Mesendoderm (in vitro differentiated cells): ENCODE results near the gene FKTN.
"Not testable (repeated sequence)": the region's sequence is repeated elsewhere in the genome, so short reads cannot be mapped to it uniquely, and the experiment has no call there.

Experiments
- DNase-seq: peaks from one replicate; pipeline ENCODE4 v3.0.0; 2013
- H2AK5ac ChIP-seq: 2 replicates; pipeline ENCODE4 v1.6.1; 2013; ENCODE audit warnings: low read length, inconsistent platforms
- H2BK120ac ChIP-seq: 2 replicates; pipeline ENCODE4 v1.6.1; 2013; ENCODE audit warnings: low read depth, mild to moderate bottlenecking, low read length, moderate library complexity, mixed read lengths
- H2BK15ac ChIP-seq: replicated peaks from 2 replicates; pipeline ENCODE4 v1.6.1; 2013; ENCODE audit warnings: low read depth, mild to moderate bottlenecking, moderate library complexity
- H2BK5ac ChIP-seq: 2 replicates; pipeline ENCODE4 v1.6.1; 2013; ENCODE audit warnings: low read length, inconsistent platforms
- H3K18ac ChIP-seq: 2 replicates; pipeline ENCODE4 v1.6.1; 2013; ENCODE audit warnings: mild to moderate bottlenecking, low read length, mixed read lengths
- H3K23ac ChIP-seq: one replicate; pipeline ENCODE4 v1.6.1; 2013; ENCODE audit warnings: low read length
- H3K27ac ChIP-seq: 2 replicates; pipeline ENCODE4 v1.5.1; 2013; ENCODE audit warnings: low read depth, mild to moderate bottlenecking, inconsistent platforms, low read length, moderate library complexity
- H3K27me3 ChIP-seq: 2 replicates; pipeline ENCODE4 v1.6.1; 2013; ENCODE audit warnings: low read length, control low read depth, mild to moderate bottlenecking, inconsistent platforms; ENCODE audit not compliant: insufficient read depth, poor library complexity
- H3K36me3 ChIP-seq: 2 replicates; pipeline ENCODE4 v1.6.1; 2013; ENCODE audit warnings: low read length, inconsistent platforms; ENCODE audit not compliant: control insufficient read depth, insufficient read depth
- H3K4ac ChIP-seq: one replicate; pipeline ENCODE4 v1.6.1; 2013; ENCODE audit warnings: low read depth, mild to moderate bottlenecking, low read length, moderate library complexity
- H3K4me1 ChIP-seq: 2 replicates; pipeline ENCODE4 v1.6.1; 2013; ENCODE audit warnings: low read depth, low read length, inconsistent platforms; ENCODE audit not compliant: control insufficient read depth
- H3K4me2 ChIP-seq: 2 replicates; pipeline ENCODE4 v1.6.1; 2013; ENCODE audit warnings: low read length
- H3K4me3 ChIP-seq: 2 replicates; pipeline ENCODE4 v1.5.1; 2013; ENCODE audit warnings: mild to moderate bottlenecking, low read length
- H3K56ac ChIP-seq: one replicate; pipeline ENCODE4 v1.6.1; 2013; ENCODE audit warnings: low read length
- H3K79me1 ChIP-seq: 2 replicates; pipeline ENCODE4 v1.6.1; 2013; ENCODE audit warnings: low read length, inconsistent platforms
- H3K79me2 ChIP-seq: 2 replicates; pipeline ENCODE4 v1.6.1; 2013; ENCODE audit warnings: mild to moderate bottlenecking, low read length; ENCODE audit not compliant: control insufficient read depth, insufficient read depth
- H3K9ac ChIP-seq: 2 replicates; pipeline ENCODE4 v1.6.1; 2013; ENCODE audit warnings: low read length, inconsistent platforms
- H4K5ac ChIP-seq: one replicate; pipeline ENCODE4 v1.6.1; 2013; ENCODE audit warnings: low read length
- H4K8ac ChIP-seq: one replicate; pipeline ENCODE4 v1.6.1; 2013; ENCODE audit warnings: low read depth, mild to moderate bottlenecking, control low read depth, low read length, moderate library complexity
- WGBS: extraction: QIAGEN DNeasy Blood & Tissue Kit; methylation state at CpG from one replicate; pipeline ENCODE4 v1.1.7; 2013; ENCODE audit warnings: low lambda C conversion rate, missing lambda C conversion rate; ENCODE audit not compliant: insufficient coverage; ENCODE audit errors: extremely low coverage; 5-methylcytosine and 5-hydroxymethylcytosine counted together

Gene FKTN

GRCh38 chr9:105539452-105539851 lies 18.5 kb upstream of the FKTN start:
- no peak overlapping the region for H4K5ac ChIP-seq
- no peak overlapping the region for H2BK120ac ChIP-seq
- H3K4ac ChIP-seq, result no peak overlapping the region
- H3K18ac ChIP-seq, result no peak overlapping the region
- H3K9ac ChIP-seq, result no peak overlapping the region
- H2BK15ac ChIP-seq, result no peak overlapping the region
- no peak overlapping the region for H3K27ac ChIP-seq
- no peak overlapping the region for H3K23ac ChIP-seq
- no peaks in the 10 kb centered on the region for H3K27me3 ChIP-seq
- H2BK5ac ChIP-seq, result no peak overlapping the region
- no peak overlapping the region for H2AK5ac ChIP-seq
- WGBS, result no CpG with 5 or more reads among the region's 1 CpG
- DNase-seq, result peak; percentile 38
- no peaks in the 10 kb centered on the region for H3K36me3 ChIP-seq
- no peak overlapping the region for H3K4me3 ChIP-seq
- H3K4me2 ChIP-seq, result no peak overlapping the region
- H4K8ac ChIP-seq, result no peak overlapping the region
- H3K4me1 ChIP-seq, result no peaks in the 10 kb centered on the region
- H3K79me2 ChIP-seq, result no peaks in the 10 kb centered on the region
- H3K56ac ChIP-seq, result no peak overlapping the region
- H3K79me1 ChIP-seq, result no peaks in the 10 kb centered on the region

- WGBS, result no CpG with 5 or more reads among the region's 3 CpGs
- no peak overlapping the region for H2AK5ac ChIP-seq
- no peaks in the 10 kb centered on the region for H3K79me2 ChIP-seq
- no peak overlapping the region for H4K8ac ChIP-seq
- H3K9ac ChIP-seq, result no peak overlapping the region
- no peaks in the 10 kb centered on the region for H3K36me3 ChIP-seq
- H4K5ac ChIP-seq, result no peak overlapping the region
- no peak overlapping the region for H2BK120ac ChIP-seq
- H2BK15ac ChIP-seq, result no peak overlapping the region
- H3K4me2 ChIP-seq, result no peak overlapping the region
- no peaks in the 10 kb centered on the region for H3K79me1 ChIP-seq
- no peak overlapping the region for H3K18ac ChIP-seq
- no peak overlapping the region for H3K4ac ChIP-seq
- no peak for DNase-seq
- H3K4me3 ChIP-seq, result no peak overlapping the region
- no peak overlapping the region for H2BK5ac ChIP-seq
- H3K4me1 ChIP-seq, result no peaks in the 10 kb centered on the region
- H3K23ac ChIP-seq, result no peak overlapping the region
- H3K56ac ChIP-seq, result no peak overlapping the region
- H3K27ac ChIP-seq, result no peak overlapping the region
- no peaks in the 10 kb centered on the region for H3K27me3 ChIP-seq
These were observed 16.1 kb upstream of the FKTN start for GRCh38 chr9:105541838-105542237.

GRCh38 chr9:105554042-105554441 lies 3.9 kb upstream of the FKTN start:
- no peak for DNase-seq
- WGBS, result no CpG with 5 or more reads among the region's 10 CpGs
- H4K8ac ChIP-seq, result no peak overlapping the region

GRCh38 chr9:105572455-105572854 lies 14.5 kb downstream of the FKTN start:
- no peak overlapping the region for H3K9ac ChIP-seq
- no peak overlapping the region for H2BK15ac ChIP-seq
- H3K4me1 ChIP-seq, result no peaks in the 10 kb centered on the region
- H3K79me2 ChIP-seq, result no peaks in the 10 kb centered on the region
- no peak overlapping the region for H3K4me2 ChIP-seq
- no peak overlapping the region for H3K56ac ChIP-seq
- no peaks in the 10 kb centered on the region for H3K27me3 ChIP-seq
- H3K18ac ChIP-seq, result no peak overlapping the region
- no peak overlapping the region for H2BK5ac ChIP-seq
- H2BK120ac ChIP-seq, result no peak overlapping the region
- H4K5ac ChIP-seq, result no peak overlapping the region
- H2AK5ac ChIP-seq, result no peak overlapping the region
- no peak overlapping the region for H3K4ac ChIP-seq
- no peaks in the 10 kb centered on the region for H3K79me1 ChIP-seq
- H3K4me3 ChIP-seq, result no peak overlapping the region
- no peak overlapping the region for H4K8ac ChIP-seq
- no peaks in the 10 kb centered on the region for H3K36me3 ChIP-seq
- no peak overlapping the region for H3K23ac ChIP-seq
- no peak overlapping the region for H3K27ac ChIP-seq
- no peak for DNase-seq

More at GRCh38 chr9:105554042-105554441, 3.9 kb upstream of the FKTN start:
- no peak overlapping the region for H2AK5ac ChIP-seq
- H3K27ac ChIP-seq, result no peak overlapping the region
- H3K79me2 ChIP-seq, result no peaks in the 10 kb centered on the region
- peaks cover 2% of the 10 kb centered on the region for H3K27me3 ChIP-seq
- no peak overlapping the region for H3K4me2 ChIP-seq
- no peak overlapping the region for H3K56ac ChIP-seq
- no peak overlapping the region for H3K18ac ChIP-seq
- no peak overlapping the region for H3K9ac ChIP-seq
- no peak overlapping the region for H2BK5ac ChIP-seq
- no peak overlapping the region for H2BK120ac ChIP-seq
- no peak overlapping the region for H2BK15ac ChIP-seq
- no peak overlapping the region for H3K4ac ChIP-seq
- no peak overlapping the region for H3K23ac ChIP-seq
- H3K36me3 ChIP-seq, result no peaks in the 10 kb centered on the region
- H3K79me1 ChIP-seq, result peaks cover 2% of the 10 kb centered on the region
- no peak overlapping the region for H3K4me3 ChIP-seq
- H4K5ac ChIP-seq, result no peak overlapping the region
- peaks cover 3% of the 10 kb centered on the region for H3K4me1 ChIP-seq

DNA sequence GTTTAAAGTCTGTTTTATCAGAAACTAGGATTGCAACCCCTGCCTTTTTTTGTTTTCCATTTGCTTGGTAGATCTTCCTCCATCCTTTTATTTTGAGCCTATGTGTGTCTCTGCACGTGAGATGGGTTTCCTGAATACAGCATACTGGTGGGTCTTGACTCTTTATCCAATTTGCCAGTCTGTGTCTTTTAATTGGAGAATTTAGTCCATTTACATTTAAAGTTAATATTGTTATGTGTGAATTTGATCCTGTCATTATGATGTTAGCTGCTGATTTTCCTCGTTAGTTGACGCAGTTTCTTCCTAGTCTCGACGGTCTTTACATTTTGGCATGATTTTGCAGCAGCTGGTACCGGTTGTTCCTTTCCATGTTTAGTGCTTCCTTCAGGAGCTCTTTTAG lies 22.0 kb downstream of the FKTN start:
- H2BK120ac ChIP-seq, H3K36me3 ChIP-seq, DNase-seq, H3K79me2 ChIP-seq, H3K4me2 ChIP-seq, H3K56ac ChIP-seq, H3K27ac ChIP-seq, H3K4me3 ChIP-seq, H4K5ac ChIP-seq, H3K27me3 ChIP-seq, H3K23ac ChIP-seq, H3K9ac ChIP-seq, H2BK15ac ChIP-seq, H2BK5ac ChIP-seq, H3K79me1 ChIP-seq, H4K8ac ChIP-seq, H3K18ac ChIP-seq, H3K4me1 ChIP-seq, H3K4ac ChIP-seq, H2AK5ac ChIP-seq: not testable (repeated sequence)
- WGBS, result no CpG with 5 or more reads among the region's 6 CpGs

DNA sequence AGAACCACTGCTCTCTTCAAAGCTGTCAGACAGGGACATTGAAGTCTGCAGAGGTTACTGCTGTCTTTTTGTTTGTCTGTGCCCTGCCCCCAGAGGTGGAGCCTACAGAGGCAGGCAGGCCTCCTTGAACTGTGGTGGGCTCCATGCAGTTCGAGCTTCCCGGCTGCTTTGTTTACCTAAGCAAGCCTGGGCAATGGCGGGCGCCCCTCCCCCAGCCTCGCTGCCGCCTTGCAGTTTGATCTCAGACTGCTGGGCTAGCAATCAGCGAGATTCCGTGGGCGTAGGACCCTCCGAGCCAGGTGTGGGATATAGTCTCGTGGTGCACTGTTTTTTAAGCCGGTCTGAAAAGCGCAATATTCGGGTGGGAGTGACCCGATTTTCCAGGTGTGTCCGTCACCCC lies 23.6 kb downstream of the FKTN start:
- H3K4me2 ChIP-seq, H3K4me3 ChIP-seq, H3K9ac ChIP-seq, H2BK5ac ChIP-seq, H3K18ac ChIP-seq, H3K79me2 ChIP-seq, H3K4ac ChIP-seq, H3K23ac ChIP-seq, H3K56ac ChIP-seq, H3K4me1 ChIP-seq, H2BK15ac ChIP-seq, H2AK5ac ChIP-seq, H3K79me1 ChIP-seq, H3K27ac ChIP-seq, H4K8ac ChIP-seq, H3K36me3 ChIP-seq, H4K5ac ChIP-seq, H2BK120ac ChIP-seq, H3K27me3 ChIP-seq: not testable (repeated sequence)
- WGBS, result no CpG with 5 or more reads among the region's 16 CpGs
- DNase-seq, result peak; percentile 59
